HG02938 (cell line): Measurements from ENCODE around the gene SNAI3.
A peak's percentile ranks its signal among the peaks of the same experiment; 100 is the strongest.

Experiments
- ATAC-seq: cut with Tn5 transposase; IDR thresholded peaks from one replicate; pipeline ENCODE4 v1.9.1; 2021; ENCODE audit warnings: mild to moderate bottlenecking, moderate library complexity; ENCODE audit not compliant: unreplicated experiment

SNAI3 gene

DNA sequence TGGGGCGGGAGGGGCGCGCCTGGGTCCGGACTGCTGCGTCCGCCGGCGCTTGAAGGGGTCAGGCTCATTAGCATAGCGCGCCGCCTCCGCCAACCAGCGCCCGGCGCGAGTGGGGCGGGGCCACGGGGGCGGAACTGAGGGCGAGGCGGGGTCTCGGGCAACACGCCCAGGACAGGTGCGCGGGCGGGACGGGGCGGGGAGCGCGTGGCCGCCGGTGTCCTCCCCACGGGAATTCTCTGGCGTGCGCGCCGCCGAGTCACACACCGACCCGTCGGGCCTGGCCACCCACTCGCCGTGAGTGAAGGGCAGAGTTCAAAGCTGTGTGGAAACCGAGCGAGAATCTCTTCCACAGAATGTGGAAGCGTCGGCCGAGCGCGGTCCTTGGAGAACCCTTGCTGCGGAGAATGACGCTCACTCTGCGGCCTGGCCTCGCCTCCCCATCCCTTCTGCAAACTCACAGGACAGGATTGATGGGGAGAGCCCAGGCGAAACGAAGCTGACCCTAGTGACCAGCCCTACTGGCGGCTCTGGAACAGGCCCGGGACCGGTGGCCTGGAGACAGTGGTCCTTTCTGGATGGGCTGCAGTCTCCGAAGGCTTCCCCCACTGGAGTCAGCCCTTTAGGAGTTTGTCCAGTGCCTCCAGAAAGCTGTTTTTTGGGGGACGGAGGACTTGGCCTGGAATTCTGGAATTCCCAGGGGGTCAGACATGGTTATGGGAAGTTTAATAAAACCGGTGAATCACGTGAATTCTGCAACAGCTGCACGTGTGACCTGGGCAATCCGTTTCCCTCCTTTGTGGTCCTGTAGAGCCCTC is at the start of gene SNAI3:
TSS of gene SNAI3 (minus strand) at position 69 of the 815 bp plus-strand sequence. CDS start 101 bp downstream, outside the sequence.
- ATAC-seq: peak; percentile 41

DNA sequence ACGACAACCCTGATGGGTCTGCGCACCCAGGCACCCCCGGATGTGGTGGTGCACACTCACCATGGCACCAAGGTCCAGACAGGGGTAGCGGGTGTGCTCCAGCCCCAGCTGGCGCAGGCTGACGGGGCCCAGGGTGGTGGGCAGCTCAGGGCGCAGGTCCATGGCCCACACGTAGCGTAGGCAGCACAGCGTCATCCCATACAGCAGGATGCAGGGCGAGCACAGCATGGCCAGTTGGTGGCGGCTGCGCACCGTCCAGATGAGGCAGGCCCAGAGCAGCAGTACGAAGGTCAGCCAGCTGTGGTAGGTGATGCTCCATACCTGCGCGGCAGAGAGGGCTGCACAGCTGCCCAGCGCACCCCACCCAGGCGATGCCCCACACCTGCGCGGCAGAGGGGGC is 49.8 kb upstream of the SNAI3 start:
- no peak for ATAC-seq

DNA sequence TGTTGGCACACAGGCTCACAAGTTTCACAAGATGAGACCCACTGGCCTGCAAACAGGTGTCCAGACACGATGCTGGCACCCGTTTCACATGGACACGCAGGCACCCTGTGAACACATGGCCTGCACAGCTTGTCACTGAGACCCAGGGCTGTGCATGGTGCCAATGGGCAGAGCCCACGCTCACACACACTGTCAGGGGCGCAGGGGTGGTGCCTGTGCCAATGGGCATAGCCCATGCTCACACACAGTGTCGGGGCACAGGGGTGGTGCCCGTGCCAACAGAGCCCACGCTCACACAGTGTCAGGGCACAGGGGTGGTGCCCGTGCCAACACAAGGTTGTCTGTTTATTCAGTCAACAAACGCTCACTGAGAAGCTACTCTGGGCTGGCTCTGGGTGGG is 49.3 kb upstream of the SNAI3 start:
- ATAC-seq: no peak

DNA sequence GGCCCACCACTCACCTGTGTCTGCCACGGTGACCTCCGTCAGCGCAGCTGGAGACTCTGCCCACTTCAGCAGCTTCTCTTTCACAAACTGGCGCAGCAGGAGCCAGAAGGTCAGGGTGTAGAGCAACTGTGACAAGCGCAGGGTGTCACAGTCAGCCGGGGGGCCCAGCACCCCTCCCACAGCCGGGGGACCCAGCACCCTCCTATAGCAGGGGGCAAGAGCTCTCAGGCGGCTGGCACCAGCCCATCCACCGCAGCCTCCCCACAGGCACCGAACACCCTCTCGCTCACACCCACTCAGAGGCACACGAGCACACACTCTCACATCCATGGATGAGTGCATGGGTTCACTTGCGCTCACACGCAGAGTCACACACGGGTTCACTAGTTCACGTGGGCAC is 48.8 kb upstream of the SNAI3 start:
- no peak for ATAC-seq

DNA sequence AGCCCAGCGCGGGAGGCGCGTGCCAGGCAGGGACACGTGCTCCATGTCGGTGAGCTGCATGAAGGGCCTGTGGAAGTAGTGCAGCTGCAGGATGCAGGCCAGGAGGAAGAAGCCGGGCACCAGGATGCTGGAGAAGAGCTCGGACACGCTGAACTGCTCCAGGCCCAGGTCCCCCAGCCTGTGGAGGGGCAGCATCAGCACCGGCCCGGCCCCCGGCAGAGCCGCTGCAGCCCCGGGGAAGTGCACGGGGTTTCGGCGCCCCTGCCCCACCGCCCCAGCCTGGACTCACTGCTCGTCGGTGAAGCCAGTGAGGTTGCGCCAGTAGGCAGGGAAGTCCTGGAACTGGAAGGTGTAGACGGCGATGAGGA is 48.0 kb upstream of the SNAI3 start:
- no peak for ATAC-seq

DNA sequence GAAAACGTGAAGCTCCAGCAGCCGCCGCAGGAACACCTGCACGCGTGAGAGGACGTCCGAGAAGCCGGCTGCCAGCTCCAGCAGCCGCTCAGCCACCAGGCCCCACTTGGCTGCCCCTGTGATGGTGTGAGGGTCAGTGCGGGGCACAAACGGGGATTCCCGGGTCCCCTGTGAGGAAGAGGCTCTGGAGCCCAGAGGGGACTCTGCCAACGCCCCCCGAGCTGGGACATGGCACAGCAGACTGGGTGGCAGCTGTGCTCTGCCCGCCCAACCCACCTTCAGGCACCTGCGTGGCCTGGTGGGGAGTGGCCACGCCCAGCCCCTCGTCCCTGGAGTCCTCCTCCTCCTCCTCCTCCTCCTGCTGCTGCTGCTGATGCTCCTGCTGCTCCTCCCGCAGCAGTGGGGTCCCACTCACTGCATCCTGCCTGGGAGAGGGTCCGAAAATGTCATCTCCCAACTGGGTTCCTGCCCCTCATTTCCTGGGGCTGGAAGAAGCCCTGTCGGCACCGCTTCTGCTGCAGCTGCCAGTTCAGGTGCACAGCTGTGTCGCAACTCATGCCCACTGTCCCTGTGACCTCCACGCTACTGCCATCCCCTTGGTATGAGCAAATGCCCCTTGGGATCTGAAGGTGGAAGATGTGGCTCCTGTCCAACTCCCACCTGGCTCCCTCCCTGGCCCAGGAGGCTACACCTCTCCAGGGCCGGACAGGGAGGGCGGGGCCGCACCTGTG is 47.5 kb upstream of the SNAI3 start:
- no peak for ATAC-seq

DNA sequence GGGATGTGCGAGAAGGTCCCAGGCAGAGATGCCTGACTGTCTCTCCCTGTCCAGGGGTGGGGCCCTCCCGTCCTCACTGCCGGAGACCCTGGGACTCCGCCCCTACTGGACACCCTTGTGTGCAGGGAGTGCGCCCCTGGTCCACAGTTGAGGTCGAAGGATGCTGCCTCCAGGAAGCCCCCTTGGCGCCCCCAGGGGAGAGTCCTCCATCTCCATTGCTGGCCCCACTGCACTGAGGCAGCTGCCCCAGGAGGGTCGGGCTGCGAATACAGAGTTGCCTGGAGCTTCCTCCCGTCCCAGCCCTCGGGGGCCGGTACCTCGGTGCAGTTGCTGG is 46.6 kb upstream of the SNAI3 start:
- no peak for ATAC-seq

DNA sequence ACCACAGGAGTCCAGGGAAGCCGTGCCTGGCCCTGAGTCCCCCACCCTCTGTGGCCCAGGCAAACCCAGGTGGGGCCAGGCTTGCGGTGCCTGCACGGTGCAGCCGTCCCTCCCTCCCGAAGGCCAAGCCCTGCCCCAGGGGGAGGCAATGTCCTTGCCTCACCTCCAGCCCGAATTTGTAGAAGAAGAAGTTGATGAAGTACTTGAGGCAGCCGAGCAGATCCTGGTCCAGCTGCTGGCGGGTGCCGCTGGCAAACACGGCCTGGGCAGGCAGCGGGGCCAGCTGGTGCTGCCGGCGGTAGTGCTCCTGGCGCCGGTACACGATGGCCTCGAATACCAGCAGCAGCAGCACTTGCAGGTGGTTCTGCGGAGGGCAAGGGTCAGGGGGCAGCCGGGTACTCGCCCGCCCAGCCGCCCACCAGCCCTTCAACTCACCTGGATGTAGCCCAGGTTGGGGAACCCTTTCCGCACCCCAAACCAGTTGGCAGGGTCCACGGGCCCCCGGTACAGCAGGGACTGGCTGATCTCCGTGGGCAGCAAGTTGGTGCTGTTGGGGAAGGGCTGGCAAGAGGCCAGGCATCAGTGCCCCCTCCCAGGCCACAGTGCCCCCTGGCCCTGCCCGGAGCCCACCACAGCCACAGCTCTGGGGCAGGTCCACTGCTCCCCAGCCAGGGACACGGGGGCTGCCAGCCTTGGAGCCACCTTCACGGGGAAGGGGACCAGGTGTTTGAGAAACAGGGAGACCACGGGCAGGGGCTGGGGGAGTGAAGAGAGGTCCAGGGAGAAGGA is 46.1 kb upstream of the SNAI3 start:
- ATAC-seq: no peak

DNA sequence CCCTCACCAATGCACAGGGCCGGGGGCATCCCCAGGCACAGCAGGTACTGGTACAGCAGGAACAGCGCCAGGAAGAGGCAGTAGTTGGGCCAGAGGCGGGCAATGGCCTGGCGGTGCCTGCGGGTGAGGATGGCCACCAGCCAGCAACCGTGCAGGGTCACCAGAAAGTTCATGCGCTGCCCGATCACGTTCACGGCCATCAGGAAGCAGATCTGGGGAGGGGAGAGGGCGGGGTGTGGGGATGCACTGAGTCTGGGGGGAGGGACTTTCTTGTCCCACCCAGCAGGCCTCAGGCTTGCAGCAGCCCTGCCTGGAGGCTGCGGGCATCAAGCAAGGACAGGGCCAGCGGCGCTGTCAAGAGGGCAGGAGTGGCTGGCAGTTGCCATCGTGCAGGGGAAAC is 45.4 kb upstream of the SNAI3 start:
- no peak for ATAC-seq

DNA sequence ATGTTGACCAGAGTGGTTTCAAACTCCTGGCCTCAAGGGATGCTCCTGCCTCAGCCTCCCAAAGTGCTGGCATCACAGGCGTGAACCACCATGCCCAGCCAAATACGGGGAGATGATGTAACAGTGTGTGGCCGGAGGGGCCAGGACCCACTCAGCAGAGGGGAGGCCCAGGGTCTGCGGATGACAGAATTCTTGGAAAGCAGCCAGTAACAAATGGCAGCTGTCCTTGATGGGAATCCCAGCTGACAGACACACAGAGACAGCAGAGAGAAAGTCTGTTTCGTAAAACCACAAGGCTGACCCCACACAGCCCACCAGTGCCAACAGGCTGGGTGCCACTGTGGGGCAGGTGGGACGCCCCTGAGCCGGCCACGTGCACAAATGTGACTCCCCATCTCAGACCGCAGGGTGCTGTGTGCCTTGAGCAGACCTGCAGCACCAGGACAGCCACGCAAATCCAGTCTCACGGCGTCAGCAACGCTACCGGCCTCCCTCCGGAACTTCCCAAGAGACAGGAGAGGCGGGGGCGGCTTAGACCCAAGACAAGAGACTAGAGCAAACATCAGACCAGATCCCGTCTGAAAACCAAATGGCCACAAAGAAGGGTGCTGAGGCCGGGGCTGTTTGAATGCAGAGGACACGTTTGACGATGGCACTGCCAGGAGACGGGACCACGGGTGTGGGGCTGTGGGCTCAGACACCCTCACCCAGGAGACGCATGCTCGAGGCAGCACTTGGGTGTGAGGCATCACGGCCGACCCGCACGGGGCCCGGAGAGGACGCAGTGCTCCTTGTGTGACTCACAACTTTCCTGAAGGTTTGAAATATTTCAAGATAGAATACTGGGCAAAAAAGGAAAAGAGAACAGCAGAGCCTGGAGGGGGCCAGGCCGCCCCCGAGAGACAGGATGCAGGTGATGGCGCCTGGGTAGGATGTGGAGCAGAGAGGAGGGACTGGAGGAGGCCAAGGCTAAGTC is 44.6 kb upstream of the SNAI3 start:
- no peak for ATAC-seq

DNA sequence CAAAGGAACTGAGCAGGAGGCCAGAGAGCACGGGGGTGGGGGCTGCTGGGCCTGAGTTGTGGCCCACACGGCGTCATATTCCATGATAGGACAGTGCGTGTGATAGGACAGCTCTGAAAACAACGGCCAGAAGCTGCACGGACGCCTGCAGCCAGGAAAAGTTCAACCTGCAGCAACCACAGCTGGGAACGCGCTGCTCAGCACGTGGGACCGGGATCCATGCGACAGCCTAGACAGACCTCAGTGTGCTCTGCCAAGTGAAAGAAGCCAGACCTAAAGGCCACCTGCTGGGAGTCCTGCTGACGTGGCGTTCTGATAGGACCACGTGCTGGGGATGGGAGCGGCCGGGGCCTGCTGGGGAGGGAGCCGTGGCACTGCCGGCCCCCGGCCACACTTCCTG is 41.6 kb upstream of the SNAI3 start:
- ATAC-seq: no peak

DNA sequence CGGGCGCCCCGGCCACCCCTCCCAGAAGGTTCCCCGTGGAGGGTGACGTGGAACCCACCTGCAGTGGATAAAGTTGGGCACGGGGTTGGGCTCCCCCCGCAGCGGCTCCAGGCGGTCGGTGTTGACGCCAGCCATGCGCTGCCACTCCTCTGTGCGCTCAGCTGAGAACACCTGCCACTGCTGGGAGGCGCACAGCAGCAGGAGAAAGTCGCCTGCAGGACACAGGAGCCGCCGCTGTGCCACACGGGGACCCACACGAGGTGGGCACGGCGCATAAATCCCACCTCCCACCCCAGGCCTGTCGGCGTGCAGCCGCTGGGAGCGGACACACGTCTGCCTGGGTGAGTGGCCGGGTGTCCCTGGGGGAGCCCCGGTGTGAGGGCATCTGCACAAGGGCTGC is 40.7 kb upstream of the SNAI3 start:
- no peak for ATAC-seq

DNA sequence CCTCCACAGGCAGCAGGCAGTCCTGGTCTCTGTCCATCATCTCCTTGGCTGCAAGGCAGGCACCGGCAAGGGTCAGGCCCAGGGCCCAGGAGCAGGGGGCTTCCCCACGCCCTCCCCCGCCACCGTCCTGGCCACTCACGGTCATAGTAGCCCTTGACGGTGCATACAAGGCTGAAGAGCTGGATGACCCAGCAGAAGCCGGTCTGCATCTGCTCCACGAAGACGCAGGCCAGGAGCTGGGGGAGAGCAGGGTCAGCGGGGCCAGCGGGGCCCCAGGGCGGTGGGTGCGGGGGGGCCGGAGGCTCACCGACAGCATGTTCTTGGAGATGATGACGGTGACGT is 40.1 kb upstream of the SNAI3 start:
- no peak for ATAC-seq

DNA sequence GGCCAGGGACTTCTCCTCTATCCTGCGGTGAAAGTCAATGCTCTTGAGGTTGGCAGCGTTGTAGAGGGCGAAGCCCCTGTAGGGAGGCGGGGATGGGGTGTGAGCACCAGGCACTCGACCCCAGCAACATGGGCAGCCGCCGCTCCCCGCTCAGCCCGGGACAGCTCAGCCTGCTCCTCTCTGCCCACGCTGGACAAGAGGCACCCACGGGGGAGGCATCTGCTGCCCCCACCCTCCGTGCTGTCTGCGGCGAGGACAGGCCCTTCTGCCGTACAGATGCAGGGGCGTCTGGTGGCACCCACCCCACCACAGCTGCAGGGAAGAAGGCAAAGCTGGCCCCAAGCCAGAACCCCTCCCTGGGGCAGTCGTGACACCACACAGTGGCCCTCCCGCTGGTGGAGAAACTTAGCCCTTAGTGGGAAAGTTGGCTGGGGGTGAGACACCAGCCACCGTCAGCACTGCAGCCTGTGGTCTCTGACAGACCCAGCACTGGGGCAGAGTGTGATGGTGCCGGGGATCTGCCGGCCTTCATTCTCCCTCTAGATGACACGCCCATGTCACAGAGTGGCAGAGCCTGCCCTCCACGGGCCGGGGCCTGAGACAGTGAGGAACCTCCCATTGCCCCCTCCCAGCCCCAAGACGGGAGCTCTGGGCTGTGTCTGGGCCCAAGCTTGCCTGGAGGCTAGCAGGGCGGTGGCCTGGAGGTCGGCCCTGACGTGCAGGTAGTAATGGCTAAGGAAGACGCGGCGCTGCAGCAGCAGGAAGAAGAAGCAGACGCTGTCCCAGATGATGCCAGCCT is 39.5 kb upstream of the SNAI3 start:
- no peak for ATAC-seq

DNA sequence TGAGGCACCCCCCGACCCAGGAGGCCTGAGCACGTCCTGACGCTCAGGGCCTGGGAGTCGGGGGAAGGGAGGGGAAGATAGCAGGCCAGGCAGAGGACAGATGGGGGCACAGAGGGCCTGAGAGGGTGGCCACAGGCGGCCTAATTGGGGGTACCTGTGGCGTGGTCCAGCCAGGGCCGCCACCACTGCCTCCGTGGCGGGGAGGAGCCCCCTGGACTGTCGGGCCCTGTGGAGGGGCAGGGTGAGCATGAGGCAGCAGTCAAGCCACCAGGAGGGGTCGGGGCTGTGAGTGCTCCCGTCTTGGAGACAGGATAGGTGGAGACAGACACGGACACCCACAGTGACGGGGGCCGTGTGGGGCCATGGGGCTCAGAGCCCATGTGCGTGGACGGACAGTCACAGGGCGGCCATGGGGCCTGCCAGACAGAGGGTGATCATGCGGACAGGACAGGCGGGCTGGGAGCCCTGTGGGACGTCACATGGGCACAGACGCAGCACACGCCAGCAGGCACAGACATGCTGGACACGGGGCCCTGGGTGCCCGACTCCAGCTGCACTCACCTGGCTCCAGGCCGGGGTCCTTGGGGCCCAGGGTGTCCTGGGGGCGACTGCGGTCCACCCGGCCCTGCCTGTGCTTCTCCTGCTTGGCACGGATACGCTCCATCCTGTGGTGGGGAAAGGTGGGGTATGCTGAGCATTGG is 38.7 kb upstream of the SNAI3 start:
- ATAC-seq: no peak

DNA sequence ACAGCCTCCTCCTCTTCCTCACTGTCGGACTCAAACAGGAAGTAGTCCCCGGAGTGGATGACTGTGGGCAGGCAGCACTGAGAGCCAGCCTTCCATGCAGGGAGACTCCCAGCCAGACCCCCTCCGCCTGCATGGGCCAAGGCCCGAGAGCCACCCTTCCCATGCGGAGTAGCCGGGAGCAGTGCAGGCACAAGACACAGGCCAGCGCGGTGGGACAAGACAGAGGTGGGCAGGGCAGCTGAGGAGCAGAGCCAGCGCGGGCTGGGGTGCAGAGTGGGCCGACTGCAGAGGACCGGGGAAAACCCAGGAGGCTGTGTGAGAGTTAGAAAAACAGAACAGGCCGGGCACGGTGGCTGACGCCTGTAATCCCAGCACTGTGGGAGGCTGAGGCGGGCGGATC is 37.6 kb upstream of the SNAI3 start:
- ATAC-seq: no peak

DNA sequence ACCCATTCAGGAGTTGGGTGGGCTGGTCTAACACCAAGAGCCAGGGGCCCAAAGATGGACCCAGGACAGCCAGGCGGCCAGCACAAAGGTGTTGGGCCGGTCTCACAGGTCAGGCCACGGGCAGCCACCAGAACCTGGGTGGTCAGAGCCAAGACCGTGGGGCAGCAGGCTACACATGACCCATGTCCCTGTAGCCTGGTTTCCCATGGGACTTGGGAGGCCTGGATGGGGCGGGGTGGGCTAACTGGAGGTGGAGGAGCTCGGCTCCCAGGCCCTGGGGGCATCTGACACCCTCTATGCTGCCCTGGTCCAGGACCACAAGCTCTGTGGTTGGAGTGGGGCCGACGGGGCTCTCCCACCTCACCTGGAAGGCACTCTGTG is 37.2 kb upstream of the SNAI3 start:
- no peak for ATAC-seq

DNA sequence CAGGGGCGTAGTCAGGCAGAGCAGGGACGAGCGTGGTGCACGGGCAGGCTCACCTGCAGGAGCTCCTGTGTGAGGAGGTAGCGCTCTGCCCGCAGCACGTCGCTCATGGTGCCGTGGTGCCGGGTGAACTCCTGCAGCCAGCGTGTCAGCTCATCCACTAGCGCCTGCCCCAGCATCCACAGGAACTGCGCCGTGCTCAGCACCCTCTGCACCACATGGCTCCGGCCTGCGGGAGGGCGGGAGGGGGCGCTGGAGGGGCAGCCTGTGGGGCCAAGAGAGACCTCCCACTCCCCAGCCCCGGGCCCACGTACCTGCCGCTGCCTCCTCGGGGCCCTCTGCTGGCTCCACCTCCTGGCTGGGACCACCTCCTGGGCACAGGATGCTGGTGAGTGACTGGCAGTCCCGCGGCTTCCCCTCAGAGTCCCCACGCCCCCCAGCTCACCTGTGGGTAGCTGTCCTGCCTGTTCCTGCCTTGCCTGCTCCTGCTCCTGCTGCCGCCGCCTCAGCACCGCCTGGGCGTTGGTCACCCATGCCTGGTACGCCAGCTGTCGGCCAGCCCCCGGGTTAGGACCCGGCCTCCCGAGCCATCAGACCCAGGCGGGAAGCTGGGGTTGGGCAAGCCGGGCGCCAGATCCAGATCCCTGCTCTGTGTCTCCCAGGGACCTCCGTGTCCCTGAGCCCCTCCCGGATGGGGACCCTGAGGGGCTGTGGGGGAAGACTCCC is 36.6 kb upstream of the SNAI3 start:
- no peak for ATAC-seq
